GM18861 (cell line): ENCODE results near the gene ARID5B.

Experiments
- ATAC-seq: cut with Tn5 transposase; IDR thresholded peaks from one replicate; pipeline ENCODE4 v1.9.1; 2021; ENCODE audit not compliant: unreplicated experiment

ARID5B gene

DNA sequence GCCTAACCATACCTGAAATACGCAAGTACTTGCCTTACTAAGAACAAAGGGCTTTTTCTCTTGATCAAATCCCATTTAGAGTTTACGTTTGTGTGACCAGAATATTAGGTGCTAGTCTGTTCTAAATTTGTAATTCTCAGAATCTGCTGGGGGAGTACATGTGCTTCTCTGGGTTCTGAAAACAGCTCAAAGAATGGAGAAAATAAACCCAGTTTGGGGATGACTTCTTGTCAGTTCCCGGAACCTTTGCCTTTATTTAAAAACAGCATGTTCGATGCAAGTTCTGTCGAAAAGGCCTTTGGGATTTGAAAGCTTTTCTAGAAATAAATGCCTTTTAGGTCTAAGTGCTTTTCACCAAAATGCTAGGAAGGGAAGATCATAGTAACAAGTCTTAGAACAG is 147.0 kb downstream of the ARID5B start:
- ATAC-seq = no peak

GRCh38 chr10:62048919-62049623 is 147.6 kb downstream of the ARID5B start:
- no peak for ATAC-seq

GRCh38 chr10:62049624-62050345 is 148.3 kb downstream of the ARID5B start:
- no peak for ATAC-seq

- no peak for ATAC-seq
Observed at GRCh38 chr10:62050346-62050892, 148.9 kb downstream of the ARID5B start.

DNA sequence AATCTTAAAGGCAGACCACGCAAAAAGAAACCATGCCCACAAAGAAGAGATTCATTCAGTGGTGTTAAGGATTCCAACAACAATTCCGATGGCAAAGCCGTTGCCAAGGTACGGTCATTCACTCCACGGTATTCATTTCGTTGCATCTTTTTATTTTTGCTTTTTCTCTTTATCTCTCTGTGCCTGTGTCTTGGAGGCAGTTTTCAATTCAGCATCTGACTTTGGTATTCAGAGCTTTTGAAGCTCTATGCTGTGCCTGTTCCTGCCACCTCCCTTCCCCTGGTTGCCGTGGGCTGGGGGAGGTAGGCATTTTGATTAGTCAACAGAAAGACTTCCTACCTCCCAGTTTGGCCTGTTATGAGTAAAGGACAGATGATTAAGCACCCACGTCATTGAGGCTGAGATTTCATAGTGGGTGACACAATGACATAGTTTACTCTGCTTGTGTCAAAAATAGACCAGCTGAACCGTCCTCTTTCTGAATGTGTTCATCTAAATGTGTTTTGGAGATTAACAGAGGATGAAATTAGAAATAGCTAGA is 149.5 kb downstream of the ARID5B start:
- peak; percentile 43 for ATAC-seq

GRCh38 chr10:62052276-62052675 is 150.8 kb downstream of the ARID5B start:
- ATAC-seq = no peak

DNA sequence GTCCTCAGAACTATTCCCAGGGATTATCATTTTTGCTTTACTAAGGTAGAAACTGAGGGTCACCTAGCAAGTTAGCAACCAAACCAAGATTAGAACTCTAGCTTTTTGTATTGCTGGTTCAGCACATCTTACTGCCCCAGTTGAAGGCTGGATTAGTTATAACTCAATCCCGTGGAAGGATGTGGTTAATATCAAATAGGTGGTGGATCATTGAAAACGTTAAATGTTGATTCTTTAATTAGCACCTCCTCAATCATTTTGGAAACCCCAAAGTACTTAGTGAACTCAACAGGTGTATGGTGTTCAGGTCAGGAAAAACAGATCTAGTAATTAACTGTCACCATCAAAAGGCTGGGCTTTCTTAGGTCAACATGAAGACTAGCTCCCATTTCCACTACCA is 152.4 kb downstream of the ARID5B start:
- ATAC-seq = no peak

- ATAC-seq = peak; percentile 16
Observed at GRCh38 chr10:62054408-62054807, 152.9 kb downstream of the ARID5B start.

DNA sequence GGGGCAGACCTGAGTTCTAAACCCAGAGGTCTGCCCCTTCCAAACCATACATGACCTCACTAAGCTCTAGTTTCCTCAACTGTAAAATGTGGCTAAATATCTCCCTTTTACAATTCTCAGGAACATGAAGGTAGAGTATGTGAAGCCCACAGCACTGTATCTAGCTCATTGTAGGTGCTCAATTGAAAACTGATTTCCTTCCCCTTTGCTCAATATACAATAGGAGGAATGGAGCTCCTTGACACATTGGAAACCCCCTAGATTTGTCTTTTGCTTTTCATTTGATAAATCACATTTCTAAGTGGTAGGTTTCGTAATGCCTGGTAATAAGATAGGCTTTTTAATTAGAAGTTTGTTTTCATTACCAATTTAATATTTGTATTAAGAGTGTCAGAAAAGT is 153.3 kb downstream of the ARID5B start:
- ATAC-seq = peak; percentile 21

DNA sequence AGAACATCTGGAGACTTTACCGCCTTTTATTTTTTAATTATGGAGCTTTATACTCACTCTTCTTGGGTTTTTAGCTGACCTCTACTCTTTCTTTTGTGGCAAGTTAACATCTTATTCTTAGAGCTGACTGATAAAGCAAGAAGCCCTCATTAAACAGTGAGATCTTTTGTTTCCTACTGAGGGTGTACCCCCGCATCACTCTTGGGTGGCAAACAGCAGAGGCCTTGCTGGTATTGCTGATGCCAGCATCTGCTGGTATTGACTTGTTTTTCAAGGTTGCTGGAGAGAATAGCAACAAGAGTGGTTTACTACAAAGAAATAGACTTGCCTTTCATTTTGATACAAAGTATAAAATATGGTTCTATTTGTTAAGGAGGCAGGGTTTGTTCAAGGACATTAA is 154.7 kb downstream of the ARID5B start:
- ATAC-seq = no peak

DNA sequence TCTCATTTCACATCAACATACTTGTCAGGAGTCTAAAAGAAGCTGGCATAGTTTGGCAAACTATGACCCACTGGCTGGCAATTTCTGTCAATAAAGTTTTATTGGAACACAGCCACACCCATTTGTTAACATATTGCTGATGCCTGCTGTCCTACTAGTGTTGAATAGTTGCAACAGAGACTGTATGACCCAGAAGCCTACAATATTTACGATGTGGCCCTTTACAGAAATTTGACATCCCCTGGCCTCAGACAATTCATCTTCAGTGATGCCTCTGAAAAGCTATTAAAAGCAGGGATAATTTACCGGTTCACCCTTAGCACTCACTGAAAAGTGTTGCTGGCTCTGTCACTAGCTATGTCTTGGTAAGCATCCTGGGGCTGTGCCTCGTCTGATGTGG is 155.2 kb downstream of the ARID5B start:
- ATAC-seq = no peak

GRCh38 chr10:62057359-62057758 is 155.9 kb downstream of the ARID5B start:
- ATAC-seq = no peak

DNA sequence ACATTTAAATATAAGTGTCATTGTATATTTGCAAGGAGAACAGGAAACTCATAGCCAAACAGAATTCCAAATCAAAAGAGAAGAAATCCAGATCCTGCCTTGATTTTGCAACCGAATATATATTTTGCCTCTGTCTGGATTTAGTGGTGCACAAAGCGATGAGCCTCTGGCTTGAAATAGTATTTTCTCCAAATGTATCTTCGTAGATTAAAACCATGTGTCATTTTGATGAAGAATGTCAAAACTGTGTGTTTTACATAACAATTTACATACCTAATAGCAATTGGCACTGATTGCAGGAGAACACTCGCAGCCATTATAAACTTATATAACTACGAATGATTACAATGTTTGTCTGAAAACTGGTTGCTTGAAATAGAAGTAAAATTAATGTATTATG is 156.4 kb downstream of the ARID5B start:
- ATAC-seq = no peak

- ATAC-seq = no peak
Observed at GRCh38 chr10:62058476-62058875, 157.0 kb downstream of the ARID5B start.

DNA sequence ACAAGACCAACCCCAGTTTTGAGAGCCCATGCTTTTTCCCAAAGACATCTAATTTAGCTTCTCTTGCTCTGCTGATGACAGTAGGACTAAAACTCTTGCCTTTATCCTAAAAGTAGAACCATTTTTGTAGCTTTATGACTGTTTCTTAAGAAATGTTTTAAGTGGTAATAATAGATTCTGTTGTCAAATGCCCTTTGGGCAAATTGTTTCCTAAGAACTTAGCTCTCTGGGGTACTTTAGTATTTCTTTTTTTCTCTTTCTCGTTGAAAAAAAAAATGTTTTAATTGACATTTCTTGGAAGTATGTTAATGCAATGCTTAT is 157.4 kb downstream of the ARID5B start:
- ATAC-seq = no peak

DNA sequence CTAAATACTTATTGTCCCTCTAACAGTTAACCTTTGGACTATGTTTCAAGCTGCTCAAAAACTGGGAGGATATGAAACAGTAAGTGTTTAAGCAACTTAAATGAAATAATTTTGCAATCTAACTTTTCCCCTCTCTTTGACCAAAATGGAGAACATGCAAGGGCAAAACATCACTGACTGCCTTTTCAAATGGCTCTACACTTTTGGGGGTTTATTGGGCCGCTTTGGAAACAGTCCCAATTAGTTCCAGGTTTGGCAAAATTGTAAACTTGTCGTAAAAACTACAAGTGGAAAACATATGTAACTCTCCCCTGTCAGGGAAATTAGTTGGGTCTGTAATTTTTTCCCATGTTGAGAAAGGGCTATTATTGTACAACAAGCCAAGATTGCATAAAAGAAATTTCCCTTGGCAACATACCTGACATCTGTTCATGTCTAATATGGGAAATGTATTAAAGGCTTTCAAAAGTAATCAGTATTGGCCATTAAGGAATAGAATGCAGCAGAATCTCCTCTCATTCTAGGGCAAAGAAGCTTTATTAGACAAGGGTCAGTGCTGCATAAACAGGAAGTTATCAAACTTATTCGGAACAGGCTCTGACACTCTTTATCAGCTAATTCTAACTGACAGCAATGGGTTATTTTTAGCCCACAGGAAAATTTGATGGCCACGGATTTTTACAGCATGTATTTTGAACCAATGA is 157.9 kb downstream of the ARID5B start:
- no peak for ATAC-seq

DNA sequence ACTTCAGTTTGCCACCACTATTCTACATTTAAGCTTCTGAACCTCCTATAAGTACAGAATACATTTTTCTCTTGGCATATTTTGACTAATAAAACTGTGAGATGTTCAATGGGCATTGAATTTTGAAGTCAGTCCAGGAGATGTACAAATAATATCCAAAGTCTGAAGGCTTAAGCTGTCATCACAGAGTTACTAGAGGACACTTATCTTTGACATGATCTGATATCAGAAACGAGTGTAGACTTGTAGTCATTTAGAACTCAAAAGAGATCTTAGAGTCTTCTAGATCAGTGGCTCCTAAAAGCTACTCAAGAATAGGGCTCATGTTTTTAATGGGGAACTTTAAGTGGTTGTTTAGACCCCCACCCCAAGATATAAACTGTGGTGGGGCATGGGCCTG is 160.5 kb downstream of the ARID5B start:
- no peak for ATAC-seq

DNA sequence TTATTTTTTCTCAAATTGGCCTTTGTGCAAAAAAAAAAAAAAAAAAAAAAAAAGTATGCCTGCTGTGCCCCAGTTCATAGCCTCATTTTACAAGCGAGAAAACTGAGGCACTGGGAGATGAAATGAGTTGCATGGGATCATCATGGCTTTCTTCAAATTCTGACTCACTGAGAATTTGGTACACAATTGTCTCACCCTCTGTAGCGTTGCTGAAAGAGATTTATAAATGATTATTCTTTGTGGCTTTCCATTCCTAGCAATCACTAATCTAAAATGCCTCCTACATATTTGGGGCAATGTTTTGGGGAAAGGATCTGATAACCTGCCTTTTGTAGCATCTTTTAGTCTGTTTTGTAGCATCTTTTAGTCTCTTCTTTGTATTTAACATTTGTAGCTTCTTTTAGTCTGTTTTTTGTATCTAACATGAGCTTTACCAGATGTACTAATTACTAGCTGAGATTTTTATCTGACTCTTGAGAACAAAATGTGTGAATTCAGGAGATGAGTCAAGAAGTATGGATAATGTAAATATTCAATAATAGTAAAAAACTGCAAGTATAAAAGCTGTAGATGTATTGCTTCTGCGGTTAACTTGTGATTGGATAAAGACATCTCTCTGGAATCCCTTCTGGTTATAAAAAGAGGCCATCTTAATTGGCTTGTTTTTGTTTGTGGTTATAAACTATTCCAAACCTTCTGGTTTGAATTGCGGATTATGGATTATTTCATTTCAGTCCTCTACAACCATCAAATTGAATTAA is 161.4 kb downstream of the ARID5B start:
- no peak for ATAC-seq

GRCh38 chr10:62063795-62064472 is 162.4 kb downstream of the ARID5B start:
- no peak for ATAC-seq

- ATAC-seq = no peak
Observed at GRCh38 chr10:62067560-62067959, 166.1 kb downstream of the ARID5B start.
